DMS53 treated with DMSO at 0.1 percent for 48 hours (cell line): Measurements from ENCODE around the gene CTNNBL1.

Experiments
- DNase-seq: peaks from one replicate; lab custom pipeline; 2025; ENCODE audit not compliant: unreplicated experiment; lab: John Stamatoyannopoulos, UW

The CTNNBL1 gene

GRCh38 chr20:37808233-37809070 lies 114.6 kb downstream of the CTNNBL1 start:
- no peak for DNase-seq

DNA sequence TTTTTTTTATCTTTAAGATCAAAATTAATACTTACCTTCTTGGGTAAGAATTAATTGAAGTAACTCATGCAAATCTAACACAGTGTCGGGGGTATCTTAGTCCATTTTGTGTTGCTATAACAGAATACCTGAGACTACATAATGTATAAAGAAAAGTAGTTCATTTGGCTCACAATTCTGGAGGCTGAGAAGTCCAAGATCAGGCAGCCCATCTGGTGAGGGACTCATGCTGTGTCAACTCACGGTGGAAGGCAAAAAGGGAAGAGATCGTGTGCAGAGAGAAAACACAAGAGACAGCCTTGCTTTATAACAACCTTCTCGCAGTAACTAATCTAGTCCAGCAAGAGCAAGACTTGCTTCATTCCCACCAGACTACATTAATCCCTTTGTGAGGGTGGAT lies 116.2 kb downstream of the CTNNBL1 start:
- no peak for DNase-seq

DNA sequence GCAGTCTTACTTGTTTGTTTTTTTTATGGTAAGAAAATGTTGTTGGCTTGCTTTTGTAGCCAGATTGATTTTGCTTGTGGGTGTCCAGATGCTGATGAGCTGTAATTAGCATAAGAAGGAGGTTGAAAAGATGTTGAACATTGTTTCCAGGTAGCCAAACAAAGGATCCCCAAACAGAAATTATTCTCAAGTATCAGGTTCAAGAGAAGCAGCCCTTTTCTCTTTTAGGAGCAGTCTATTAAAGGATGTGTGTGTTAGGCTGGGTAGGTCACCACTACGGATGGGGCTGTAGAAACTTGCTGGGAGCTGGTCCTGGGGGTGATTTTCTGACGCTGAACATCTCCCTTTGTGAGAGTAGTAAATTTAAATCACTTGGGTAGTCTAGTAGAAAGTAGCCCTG lies 122.2 kb downstream of the CTNNBL1 start:
- no peak for DNase-seq

DNA sequence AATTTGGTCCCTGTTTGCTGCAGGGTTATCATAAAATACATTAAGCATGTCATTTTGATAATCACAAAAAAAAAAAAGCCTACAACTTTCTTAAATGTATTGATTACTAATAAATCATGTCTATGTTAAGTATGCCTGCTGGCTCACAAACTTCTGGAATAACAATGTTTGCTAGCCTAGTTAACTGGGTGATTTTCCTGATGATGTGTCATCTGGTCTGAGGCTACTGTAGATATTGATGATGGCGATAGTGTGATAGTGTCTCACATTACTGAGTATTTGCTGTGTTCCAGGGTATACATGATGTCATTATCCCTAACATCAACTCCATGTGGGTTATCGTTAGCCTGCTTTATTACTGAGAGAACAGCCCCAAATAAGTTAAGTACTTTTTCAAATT lies 122.9 kb downstream of the CTNNBL1 start:
- DNase-seq: no peak

DNA sequence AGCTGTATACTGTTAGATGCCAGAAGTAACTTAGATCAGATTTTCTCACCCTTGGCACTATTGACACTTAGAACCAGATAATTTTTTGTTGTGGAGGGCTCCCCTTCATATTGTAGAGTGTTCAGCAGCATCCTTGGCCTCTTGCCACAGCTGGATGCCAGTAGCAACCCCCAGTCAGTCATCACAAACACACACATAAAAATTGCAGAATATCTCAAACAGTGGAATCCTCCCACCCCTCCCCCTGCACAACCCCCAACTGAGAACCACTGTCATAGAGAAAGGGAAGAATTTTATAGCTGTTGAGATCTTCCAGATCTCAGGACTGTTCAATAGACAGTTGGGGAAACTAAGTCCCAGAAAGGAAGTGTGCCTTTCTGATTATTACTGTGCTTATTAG lies 127.9 kb downstream of the CTNNBL1 start:
- no peak for DNase-seq

GRCh38 chr20:37822141-37822601 lies 128.3 kb downstream of the CTNNBL1 start:
- no peak for DNase-seq

DNA sequence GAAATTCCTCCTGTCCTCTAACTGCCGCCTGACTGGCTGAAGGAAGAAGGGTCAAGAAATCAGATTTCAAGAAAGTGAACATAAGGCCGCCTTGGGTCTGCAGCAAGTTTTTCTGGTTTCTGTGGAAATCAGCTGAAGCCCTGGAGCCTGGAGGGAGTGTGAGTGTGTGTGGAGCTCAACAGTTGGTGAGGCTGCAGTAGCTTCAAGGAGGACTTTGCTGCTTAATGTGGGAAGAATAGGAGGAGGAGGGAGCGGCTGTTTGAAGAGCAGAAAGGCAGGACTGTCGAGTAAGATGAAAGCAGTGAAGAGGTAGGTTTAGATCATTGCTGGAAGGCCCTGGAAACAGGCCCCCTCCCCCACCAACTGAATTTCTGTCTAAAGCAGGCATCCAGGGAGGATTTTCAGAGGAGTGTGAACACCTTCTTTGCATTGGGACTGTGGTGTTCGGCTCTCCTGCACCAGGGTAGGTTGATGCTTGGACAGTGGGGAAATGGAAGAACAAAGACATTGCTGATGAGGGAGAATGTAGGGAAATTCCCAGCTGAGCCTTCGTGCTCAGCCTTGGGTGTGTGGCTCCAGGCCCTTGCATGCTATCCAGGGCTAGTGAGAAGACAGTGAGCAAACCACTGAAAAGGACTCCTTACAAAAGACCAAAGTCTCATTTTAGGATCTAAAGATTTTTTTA lies 129.6 kb downstream of the CTNNBL1 start:
- DNase-seq: no peak

- DNase-seq: no peak
These were observed 133.8 kb downstream of the CTNNBL1 start for GRCh38 chr20:37827605-37828004.

- no peak for DNase-seq
These were observed 134.9 kb downstream of the CTNNBL1 start for GRCh38 chr20:37828684-37829083.

DNA sequence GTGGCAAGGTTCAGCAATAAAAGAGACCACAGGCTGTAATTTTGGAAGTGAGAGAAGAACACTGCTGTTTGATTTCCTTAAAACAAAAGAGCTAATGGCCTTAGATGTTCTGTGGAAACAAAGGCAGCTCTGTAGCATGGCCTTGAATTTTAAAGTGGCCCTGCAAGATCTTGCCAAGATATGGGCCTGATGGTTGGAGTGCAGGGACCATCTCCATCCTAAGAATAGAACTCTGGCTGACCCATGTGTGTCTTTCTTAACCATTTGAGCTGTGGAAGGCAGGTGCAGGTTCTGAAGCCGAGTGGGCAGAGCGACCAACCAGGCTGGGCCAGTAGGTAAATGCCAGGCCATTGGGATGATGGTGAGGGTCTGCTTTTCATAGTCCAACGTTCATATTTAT lies 135.3 kb downstream of the CTNNBL1 start:
- no peak for DNase-seq

GRCh38 chr20:37833221-37833896 lies 139.5 kb downstream of the CTNNBL1 start:
- DNase-seq: no peak

GRCh38 chr20:37836926-37837325 lies 143.1 kb downstream of the CTNNBL1 start:
- DNase-seq: no peak

GRCh38 chr20:37837924-37838323 lies 144.1 kb downstream of the CTNNBL1 start:
- no peak for DNase-seq

DNA sequence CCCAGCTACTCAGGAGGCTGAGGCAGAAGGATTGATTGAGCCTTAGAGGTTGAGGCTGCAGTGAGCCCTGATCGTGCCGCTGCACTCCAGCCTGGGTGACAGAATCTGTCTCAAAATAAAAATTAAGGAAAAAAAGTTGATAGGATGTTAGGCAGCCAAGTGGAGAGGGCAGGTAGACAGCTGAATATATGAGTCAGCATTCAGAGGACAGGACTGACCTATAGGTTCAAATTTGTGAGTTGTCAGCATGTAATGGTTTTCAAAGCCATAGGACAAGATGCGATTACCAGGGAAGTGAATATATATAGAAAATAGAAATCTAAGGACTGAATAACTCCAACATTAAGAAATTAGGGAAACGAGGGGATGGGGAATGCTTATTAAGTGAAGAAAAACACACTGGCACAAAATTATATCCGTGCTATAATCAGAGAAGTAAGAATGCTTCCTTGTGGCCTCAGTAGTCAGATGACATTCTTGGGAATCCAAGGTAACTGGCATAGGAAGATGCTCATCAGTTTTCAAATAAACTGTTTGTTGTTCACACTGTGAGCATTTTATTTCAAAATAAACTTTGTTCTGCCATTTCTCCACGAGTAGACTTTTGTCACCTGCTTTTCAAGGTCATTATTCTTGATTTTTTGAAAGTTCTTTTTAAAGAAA lies 145.1 kb downstream of the CTNNBL1 start:
- DNase-seq: no peak

DNA sequence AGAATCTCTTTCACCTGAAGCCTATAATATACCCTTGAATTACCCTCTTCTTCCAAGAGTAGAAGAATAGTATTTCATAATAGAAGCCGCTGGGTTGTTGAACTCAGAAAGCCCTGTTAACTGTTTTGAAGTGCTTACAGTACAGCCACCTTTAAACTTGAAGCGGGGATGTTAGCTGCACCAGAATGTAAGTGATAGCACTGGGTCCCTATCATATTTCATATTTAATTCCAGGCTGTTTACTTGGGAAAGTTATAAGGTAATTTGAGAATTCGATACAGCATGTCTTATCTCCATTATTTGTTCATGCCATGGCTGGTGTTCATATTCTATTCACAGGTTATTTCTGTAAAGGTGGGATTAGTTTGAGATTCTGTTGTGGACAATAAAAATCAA lies 145.6 kb downstream of the CTNNBL1 start:
- peak; percentile 69 for DNase-seq

- no peak for DNase-seq
These were observed 146.1 kb downstream of the CTNNBL1 start for GRCh38 chr20:37839955-37840354.

GRCh38 chr20:37841389-37841788 lies 147.6 kb downstream of the CTNNBL1 start:
- DNase-seq: no peak

- DNase-seq: no peak
These were observed 148.1 kb downstream of the CTNNBL1 start for GRCh38 chr20:37841971-37842370.

DNA sequence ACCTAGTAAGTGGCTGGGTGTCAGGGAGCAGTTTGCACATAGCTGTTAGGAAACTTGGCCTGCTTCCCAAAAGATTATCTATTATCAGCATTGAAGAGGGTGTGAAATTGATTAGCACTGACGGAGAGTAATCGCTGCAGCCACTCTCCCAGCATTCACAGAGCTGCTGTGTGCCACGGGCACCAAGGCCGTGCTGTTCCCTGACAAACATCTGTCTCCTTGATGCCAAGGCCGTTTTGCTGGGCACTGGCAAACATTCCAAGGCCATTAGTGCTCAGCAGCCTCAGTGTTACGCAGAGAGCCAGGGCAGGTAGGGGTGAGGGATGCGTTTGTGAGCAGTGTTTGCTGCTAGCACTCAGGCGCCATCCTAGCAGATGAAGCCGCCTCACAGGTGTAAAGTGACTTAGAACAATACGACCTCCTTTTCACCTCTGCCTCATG lies 151.4 kb downstream of the CTNNBL1 start:
- no peak for DNase-seq

DNA sequence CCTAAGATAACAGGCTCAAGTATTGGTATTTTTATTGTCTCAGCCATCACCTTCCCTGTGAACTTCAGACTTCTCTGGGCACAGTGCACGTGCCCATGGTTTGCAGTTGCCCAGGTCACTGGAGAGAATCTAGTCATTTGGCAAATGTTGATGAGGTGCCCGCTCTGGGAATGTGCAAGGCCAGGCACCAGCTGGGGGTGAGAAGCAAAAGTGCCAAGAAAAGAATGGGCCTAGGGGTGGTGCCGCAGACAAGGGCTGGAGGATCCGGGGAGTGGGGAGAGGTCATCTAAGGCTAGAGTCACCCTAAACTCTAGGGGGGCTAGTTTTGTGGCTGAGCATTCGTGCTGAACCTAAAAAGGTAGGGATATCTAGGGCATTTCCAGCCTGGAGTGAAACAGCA lies 152.0 kb downstream of the CTNNBL1 start:
- no peak for DNase-seq

DNA sequence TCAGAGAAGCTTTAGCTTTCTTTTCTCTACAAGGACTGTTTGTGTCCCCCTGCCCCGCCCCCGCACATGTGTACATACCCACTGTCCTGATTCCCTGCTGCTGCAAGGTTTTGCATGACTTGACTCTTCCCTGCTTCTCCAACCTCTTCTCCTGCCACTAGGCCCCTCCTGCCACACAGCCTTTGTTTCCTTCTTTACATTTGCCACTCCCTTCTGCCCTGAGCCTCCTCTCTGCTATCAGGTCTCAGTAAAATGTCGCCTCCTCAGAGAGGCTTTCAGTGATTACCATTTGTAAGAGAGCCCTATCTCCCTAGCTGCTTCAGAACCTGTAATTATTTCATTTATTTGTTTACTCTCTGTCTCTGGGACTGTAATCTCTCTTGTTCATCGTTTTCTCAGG lies 152.7 kb downstream of the CTNNBL1 start:
- no peak for DNase-seq
